ENCODE data around the gene THOC2. TPM values are rescaled to one million over a fixed set of nuclear protein-coding genes. Genes with fewer than 3 reads are reported as not detected.
"Not testable (repeated sequence)": the region's sequence is repeated elsewhere in the genome, so short reads cannot be mapped to it uniquely, and the experiment has no call there.

THOC2 gene
- total RNA-seq, 1 donor from 2014 or later: 74.5 TPM

DNA sequence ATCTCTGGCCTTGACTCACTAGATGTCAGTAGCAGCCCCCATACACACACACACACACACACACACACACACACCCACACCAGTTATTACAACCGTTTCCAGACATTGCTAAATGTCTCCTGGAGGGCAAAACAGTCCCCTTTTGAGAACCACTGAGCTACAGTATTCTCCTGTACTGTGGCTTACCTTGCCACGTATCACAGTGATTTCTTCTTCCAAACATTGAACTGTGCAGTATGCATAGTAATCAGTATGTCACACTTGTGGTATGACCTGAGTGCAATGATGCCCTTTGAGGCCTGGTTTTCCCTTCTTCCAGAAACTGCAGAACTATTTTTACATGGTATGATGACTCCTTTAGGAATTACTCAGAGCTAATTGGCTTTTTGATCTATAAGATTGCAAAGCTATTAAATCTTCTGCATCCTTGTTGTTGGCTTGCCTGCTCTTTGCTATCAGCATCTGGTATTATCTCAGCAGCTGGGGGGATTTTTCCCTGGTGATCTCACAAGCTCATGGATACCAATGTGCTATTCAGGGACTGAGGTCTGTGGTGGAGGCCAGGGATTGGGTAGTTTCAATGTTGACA, 3.6 kb upstream of the THOC2 start:
- DNase-seq: no peak

DNA sequence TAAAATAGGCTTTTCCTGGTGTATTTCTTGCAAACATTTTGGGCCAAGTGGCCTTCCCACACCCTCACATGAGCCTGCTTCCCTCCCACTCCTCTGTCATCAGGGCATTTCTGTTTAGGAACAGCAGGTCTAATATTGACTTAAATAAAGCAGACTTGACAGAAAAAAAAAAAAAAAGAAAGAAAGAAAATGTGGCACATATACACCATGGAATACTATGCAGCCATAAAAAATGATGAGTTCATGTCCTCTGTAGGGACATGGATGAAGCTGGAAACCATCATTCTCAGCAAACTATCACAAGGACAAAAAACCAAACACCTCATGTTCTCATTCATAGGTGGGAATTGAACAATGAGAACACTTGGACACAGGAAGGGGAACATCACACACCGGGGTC, 2.3 kb upstream of the THOC2 start:
- not testable (repeated sequence) for DNase-seq

- DNase-seq: not testable (repeated sequence)
Measured at GRCh38 chrX:123734079-123734478, 1.2 kb upstream of the THOC2 start.

GRCh38 chrX:123731987-123732669, 724 bp downstream of the THOC2 start:
- peak; percentile 34 for DNase-seq

- peak; percentile 43 for DNase-seq
Measured at GRCh38 chrX:123731258-123731986, 1.4 kb downstream of the THOC2 start.

DNA sequence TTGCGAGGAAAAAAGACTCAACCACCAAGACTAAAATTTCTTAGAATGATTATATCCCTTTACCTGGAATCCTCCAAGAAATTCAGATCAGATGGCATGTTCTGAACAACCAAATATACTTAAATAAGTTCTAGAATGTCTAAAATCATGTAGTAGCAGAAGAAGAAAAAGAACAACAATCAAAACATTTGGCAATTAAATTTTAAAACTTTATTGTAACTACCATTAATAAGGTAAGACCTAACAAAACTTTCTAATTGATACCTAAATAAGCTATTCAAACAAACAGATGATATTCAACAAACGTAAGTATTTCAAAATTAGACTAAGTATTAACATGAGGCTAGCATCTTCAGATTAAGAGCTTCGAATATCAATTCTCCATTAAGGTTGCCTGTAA, 4.3 kb downstream of the THOC2 start:
- DNase-seq: no peak

DNA sequence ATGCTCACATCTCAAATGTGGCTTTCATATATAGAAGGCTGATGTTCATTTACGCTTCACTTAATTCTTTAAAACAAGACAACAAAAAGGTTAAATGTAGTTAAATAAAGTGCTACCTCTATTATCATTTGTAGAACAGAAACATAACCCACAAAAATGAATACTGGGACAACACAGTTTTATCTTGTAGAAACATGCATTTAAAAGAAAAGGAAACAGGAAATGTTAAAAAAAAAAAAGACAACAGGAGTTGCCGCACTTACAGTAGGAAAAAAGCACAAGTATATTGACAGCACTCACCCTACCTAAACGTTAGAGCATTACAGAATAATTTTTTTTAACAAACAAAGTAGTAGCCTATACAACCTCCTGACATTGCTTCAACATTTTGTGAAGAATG, 4.8 kb downstream of the THOC2 start:
- DNase-seq: peak; percentile 26

DNA sequence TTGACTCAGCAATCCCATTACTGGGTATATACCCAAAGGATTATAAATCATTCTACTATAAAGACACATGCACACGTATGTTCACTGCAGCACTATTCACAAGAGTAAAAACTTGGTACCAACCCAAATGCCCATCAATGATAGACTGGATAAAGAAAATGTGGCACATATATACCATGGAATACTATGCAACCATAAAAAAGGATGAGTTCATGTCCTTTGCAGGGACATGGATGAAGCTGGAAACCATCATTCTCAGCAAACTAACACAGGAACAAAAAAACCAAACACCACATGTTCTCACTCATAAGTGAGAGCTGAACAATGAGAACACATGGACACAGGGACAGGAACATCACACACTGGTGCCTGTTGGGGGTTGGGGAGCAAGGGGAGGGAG, 10.7 kb downstream of the THOC2 start:
- not testable (repeated sequence) for DNase-seq

GRCh38 chrX:123720486-123720885, 12.4 kb downstream of the THOC2 start:
- DNase-seq: peak; percentile 1

GRCh38 chrX:123713841-123714240, 19.0 kb downstream of the THOC2 start:
- no peak for DNase-seq

DNA sequence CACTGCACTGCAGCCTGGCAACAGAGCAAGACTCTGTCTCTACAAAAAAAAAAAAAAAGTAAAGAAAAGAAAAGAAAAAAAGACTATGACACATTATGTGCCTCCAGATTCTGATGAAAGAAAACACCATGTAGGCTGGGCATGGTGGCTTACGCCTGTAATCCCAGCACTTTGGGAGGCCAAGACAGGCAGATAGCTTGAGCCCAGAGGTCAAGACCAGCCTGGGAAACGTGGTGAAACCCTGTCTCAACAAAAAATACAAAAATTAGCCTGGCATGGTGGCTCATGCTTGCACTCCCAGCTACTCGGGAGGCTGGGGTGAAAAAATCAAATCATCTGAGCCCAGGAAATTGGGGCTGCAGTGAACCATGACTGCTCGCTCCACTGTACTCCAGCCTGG, 19.4 kb downstream of the THOC2 start:
- no peak for DNase-seq

DNA sequence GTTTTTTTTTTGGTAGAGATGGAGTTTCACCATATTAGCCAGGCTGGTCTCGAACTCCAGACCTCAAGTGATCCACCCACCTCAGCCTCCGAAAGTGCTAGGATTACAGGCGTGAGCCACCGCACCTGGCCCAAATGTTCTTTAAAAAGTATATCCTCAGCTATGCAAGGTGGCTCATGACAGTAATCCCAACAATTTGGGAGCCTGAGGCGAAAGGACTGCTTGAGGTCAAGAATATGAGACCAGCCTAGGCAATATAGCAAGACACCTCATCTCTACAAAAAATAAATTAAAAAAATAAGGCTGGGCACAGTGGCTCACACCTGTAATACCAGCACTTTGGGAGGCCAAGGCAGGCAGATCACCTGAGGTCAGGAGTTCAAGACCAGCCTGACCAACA, 21.7 kb downstream of the THOC2 start:
- not testable (repeated sequence) for DNase-seq

DNA sequence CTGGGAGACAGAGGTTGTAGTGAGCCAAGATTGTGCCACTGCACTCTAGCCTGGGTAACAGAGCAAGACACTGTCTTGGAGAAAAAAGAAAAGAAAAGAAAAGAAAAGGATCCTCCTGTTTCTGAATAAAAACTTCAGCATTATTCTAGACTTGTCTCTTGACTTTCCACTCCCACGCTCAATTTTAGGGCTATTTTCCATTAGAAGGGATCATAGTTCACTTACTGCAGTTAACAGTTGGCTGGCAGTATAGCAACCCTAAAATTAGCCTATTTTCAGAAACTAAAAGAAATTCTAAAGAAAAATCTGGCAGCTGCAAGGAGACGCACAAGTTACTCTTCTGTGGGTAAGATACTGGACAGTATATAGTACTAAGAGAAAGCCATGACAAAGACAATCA, 28.1 kb downstream of the THOC2 start:
- no peak for DNase-seq

DNA sequence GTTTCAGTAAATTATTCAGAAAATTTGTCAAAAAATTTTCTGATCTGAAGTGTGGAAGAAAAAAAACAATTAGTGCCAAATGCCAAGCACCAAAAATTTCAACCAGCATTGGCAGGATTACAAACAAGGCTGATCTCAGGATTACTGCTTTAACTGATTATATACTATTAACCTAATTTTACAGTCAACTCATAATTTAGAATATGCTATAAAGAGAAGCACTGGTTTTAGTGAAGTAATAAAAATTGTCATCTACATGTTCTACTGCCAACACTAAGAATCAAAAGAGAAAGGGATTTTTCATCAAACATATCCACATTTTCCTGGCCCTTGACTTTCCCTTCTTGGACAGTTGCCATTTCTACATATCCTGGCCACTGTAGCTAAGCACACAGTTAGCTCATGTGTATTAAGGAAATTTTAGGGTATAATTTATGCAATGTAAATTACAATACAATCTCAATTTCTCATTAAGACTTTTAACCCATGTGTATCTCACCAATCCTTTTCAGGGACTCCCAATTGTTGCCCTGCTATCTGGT, 33.8 kb downstream of the THOC2 start:
- DNase-seq: peak; percentile 41

- DNase-seq: no peak
Measured at GRCh38 chrX:123696334-123696733, 36.5 kb downstream of the THOC2 start.

DNA sequence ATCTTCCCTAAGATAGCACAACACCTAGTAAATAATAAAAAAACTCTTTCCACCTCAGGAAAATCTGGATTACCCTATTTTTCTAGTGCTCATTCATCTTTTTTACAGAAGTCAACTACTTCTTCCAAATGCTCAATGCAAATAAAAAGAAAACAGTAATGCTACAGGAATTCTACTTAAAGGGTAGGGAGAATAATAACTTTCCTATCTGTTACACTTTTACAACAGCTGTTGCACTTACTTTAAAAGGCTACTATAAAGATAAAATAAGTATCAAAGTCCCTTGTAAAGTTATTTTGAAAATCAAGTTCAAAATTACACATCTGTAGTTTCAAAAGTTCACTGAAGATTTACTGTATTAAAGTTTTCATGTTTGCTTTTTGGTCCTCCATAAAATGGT, 37.6 kb downstream of the THOC2 start:
- no peak for DNase-seq

DNA sequence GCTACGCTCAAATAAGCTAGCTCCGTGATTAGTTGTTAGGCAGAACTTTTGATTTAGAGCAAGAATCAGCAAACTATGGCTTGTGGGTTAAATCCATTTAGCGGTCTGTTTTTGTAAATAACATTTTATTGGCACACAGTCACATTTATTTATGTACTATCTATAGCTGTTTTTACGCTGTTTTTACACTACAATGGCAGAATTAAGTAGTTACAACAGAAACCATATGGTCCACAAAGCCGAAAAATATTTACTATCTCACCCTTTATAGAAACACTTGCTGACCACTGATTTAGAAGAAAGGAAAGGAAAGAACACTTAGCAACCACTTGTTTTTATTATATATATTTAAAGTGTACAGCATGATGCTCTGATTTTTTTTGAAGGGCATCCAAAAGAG, 41.1 kb downstream of the THOC2 start:
- no peak for DNase-seq

- no peak for DNase-seq
Measured at GRCh38 chrX:123688524-123688923, 44.3 kb downstream of the THOC2 start.

DNA sequence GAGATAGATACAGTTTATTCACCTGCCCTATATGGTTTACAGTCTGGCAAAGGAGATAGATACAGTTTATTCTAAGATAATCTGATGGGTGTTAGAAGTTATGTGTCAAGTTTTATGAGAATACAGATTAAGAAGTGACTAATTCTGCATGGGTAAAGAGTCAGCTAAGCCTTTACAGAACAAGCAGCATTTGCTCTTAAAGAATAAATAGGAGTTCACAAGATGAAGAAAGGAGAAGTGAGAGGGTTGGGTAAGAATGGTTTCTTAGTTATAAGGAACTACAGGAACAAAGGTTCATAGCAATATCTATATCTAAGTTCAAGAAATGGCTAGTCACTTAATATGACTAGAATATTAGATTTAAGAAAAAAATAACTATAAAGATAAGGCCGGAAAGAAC, 47.6 kb downstream of the THOC2 start:
- DNase-seq: no peak

GRCh38 chrX:123682186-123682585, 50.7 kb downstream of the THOC2 start:
- DNase-seq: no peak

DNA sequence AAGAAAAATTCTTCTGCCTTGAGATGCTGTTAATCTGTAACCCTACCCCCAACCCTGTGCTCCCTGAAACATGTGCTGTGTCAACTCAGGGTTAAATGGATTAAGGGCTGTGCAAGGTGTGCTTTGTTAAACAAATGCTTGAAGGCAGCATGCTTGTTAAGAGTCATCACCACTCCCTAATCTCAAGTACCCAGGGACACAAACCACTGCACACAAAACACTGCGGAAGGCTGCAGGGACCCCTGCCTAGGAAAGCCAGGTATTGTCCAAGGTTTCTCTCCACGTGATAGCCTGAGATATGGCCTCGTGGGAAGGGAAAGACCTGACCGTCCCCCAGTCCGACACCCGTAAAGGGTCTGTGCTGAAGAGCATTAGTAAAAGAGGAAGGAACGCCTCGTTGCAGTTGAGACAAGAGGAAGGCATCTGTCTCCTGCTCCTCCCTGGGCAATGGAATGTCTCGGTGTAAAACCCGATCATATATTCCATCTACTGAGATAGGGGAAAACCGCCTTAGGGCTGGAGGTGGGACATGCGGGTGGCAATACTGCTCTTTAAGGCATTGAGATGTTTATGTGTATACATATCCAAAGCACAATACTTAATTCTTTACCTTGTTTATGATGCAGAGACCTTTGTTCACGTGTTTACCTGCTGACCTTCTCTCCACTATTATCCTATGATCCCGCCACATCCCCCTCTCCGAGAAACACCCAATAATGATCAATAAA, 53.0 kb downstream of the THOC2 start:
- DNase-seq: not testable (repeated sequence)

GRCh38 chrX:123675154-123675553, 57.7 kb downstream of the THOC2 start:
- no peak for DNase-seq

- no peak for DNase-seq
Measured at GRCh38 chrX:123673813-123674212, 59.0 kb downstream of the THOC2 start.

Data from dermis blood vessel endothelial cell (primary cell).